Inflammatory macrophage (primary cell): ENCODE measurements around the gene WDR1.
A peak's percentile ranks its signal among the peaks of the same experiment; 100 is the strongest.

Experiments used
- DNase-seq, 2 donors: peaks; one replicate each; pipeline ENCODE4 v3.0.0-alpha.2; 2020 to 2022

WDR1 gene

GRCh38 chr4:10036807-10037342, 79.7 kb downstream of the WDR1 start:
- DNase-seq = no peak

- DNase-seq = no peak
Observed at GRCh38 chr4:10035130-10035529, 81.5 kb downstream of the WDR1 start.

- DNase-seq = no peak
Observed at GRCh38 chr4:10034612-10035104, 81.9 kb downstream of the WDR1 start.

- no peak for DNase-seq
Observed at GRCh38 chr4:10034136-10034535, 82.5 kb downstream of the WDR1 start.

GRCh38 chr4:10033191-10033881, 83.3 kb downstream of the WDR1 start:
- peak; percentile 43 to 59 for DNase-seq

GRCh38 chr4:10032625-10033024, 84.0 kb downstream of the WDR1 start:
- DNase-seq = peak; percentile 84

GRCh38 chr4:10031668-10032590, 84.7 kb downstream of the WDR1 start:
- no peak for DNase-seq

GRCh38 chr4:10030972-10031667, 85.5 kb downstream of the WDR1 start:
- no peak for DNase-seq

GRCh38 chr4:10029403-10029802, 87.2 kb downstream of the WDR1 start:
- no peak for DNase-seq

- DNase-seq = no peak
Observed at GRCh38 chr4:10028910-10029309, 87.7 kb downstream of the WDR1 start.

GRCh38 chr4:10026485-10026884, 90.1 kb downstream of the WDR1 start:
- DNase-seq = no peak

- DNase-seq = no peak
Observed at GRCh38 chr4:10025230-10025806, 91.3 kb downstream of the WDR1 start.
